Eye (tissue), 1 donor: ENCODE measurements around the gene ADARB2.

Source experiments
- DNase-seq: peaks from one replicate; pipeline ENCODE4 v3.0.0-alpha.2; 2015

The ADARB2 gene

GRCh38 chr10:1156616-1156886 lies 580.8 kb downstream of the ADARB2 start:
- DNase-seq = no peak

DNA sequence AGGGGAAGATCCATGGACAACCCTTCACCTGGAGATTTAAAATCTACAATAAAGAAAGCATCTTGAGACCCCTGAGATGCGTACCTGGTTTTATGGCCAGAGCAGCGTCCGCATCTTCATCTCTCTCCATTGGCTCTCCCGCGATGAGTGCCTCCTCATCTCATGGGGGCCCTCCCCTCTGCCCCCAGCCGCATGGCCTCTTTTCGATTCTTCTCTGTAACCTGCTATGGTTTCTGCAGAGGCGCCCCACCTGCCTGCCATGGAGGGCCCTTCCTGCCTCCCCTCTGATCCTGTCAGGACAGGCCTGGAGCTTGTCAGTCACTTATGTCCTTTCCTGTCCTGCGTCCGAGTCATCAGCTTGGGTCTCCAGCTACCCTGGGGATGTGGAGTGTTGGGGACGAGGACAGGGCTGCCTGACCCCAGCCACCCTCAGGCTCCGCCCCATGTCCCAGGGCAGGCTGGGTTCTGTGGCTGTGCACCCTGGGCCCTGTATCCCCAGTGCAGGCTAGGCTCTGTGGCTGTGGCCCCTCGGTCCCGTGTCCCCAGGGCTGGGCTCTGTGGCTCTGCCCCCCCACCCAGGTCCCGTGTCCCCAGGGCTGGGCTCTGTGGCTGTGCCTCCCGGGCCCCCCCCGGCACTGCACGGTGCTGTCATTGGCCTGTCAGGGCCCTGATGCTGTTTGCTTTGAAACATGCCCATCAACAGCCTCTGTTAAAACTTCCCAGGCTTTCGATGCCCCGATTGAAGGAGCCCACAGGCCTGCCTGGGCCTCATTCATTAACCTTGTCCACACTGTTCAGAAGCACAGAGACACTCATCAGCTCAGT lies 581.3 kb downstream of the ADARB2 start:
- no peak for DNase-seq

DNA sequence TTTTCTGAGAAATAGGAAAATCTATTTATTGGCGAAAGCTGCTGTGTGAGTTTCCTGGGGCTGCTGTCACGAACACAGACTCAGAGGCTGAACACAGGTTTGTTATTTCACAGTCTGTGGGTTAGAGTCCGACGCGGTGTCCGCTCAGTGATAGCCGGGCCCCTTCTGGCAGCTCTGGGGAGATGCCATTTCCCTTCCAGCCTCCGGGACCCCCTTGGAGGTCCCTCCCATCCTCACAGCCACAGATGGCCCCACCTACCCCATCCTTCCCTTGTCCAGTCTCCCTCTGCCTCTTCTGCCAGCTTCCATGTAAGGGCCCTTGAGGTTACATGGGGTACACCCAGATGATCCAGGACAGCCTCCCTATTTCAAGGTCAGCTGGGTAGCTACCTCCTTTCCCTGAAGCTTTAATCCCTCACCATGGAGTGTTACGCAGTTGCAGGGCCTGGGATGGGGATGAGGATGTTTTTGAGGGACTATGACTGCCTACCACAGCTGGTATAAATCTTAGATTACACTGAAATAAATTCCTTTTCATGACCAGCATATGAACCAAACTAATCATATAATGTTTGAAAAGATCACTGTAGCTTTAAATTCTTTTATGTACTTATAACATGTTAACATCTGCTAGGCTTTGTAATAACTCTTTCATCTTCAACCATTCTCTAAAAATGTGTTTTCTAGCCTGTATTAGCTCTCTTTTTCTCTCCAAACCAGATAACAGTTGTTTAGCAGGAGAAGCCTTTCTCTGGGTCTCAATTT lies 582.6 kb downstream of the ADARB2 start:
- DNase-seq = peak; percentile 7

DNA sequence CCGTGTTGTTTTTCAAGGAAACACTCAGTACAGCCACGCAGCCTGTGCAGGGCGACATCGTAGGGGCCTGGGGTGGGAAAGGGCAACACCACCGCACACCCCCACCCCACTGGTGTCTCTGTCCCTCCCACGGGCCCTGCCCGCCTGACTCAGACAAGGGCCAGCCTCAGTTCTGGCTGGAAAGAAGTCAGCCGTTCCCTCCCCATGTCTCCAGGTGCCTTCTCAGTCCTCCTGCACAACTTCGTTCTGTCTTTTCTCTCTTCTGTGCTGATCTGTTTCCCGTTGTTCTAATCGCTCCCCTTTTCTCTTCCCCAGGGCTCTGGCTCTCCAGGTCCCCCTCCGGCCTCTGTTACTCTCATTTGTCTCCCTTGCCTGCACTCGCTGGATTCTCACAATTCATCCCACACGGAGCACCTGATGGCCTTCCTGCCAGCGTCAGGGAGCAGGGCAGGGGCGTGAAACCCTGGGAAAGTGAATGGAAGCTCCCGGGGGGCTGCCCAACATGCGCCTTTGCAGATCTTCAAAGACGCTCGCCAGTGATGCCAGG lies 583.4 kb downstream of the ADARB2 start:
- no peak for DNase-seq

GRCh38 chr10:1153251-1153763 lies 584.0 kb downstream of the ADARB2 start:
- DNase-seq = no peak

- no peak for DNase-seq
These were observed 584.7 kb downstream of the ADARB2 start for GRCh38 chr10:1152386-1153250.

- DNase-seq = no peak
These were observed 586.0 kb downstream of the ADARB2 start for GRCh38 chr10:1151076-1152033.

GRCh38 chr10:1150638-1150955 lies 586.7 kb downstream of the ADARB2 start:
- no peak for DNase-seq

DNA sequence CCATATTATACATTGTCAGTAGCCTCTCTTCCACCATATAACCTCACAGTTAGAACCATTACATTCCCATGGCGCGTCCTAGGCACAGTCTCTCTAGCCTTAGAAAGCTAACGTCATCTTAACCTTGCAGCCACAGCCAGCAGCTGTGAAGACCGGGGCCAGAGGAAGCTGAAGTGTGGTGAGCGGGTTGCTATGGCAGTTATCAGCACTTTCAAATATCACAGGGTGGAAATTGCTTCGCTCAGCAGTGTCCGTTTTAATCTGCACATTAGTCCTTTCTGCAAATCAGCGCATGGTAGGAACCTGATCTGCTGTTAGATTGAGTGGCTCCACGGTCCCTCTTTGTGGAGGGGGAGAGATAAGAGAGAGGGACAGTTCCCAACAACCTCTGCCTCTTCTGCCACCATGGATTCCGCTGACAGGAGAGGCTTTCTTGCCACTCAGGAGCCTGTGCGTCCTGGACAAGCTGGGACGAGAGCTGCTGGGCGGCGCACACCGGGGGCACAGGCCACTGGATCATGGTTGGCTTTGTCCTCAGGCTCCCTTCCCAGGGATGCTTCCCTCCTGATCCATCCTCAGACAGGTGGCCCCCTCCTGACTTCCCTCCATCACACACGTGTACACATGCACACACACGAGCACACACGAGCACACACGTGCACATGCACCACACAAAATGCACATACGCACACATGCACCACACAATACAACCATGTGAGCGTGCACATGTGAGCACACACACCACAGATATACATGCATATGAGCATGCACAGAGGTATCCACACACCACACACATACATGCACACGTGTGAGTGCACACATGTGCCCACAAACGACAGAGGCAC lies 587.3 kb downstream of the ADARB2 start:
- DNase-seq = no peak

- no peak for DNase-seq
These were observed 588.3 kb downstream of the ADARB2 start for GRCh38 chr10:1148855-1149605.

DNA sequence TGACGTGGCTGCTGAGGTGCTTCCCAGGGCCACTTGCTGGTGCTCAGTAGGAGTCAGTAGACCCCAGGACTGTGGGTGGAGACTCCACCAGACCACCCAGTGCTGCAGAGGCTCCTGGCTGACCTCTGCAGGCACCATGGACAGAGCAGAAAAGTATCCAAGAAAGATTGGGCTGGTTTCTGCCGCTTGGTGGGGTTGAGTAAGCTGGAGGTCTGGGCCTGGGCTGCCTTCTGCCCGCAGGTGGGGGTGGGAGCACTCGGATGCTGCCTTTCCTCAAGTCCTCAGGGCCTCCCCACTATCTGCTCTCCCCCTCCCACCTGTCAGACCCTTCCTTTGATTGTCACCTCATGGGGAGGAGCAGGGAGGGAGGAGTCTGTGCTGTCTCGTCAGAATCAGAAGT lies 589.5 kb downstream of the ADARB2 start:
- DNase-seq = no peak

DNA sequence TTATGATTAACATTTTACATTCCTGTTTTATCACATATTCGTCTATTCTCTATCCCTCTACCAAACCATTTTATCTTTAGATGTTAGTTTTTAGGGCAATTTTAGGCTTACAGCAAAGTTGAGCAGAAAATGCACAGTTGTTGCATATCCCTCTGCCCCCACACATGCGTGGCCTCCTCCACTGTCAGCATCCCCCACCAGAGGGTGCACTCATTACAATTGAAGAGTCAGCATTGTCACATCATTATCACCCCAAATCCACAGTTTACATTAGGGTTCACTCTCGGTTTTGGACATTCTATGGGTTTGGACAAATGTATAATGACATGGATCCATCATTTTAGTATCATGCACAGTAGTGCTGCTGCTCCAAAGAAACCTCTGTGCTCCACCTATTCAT lies 594.7 kb downstream of the ADARB2 start:
- DNase-seq = no peak

DNA sequence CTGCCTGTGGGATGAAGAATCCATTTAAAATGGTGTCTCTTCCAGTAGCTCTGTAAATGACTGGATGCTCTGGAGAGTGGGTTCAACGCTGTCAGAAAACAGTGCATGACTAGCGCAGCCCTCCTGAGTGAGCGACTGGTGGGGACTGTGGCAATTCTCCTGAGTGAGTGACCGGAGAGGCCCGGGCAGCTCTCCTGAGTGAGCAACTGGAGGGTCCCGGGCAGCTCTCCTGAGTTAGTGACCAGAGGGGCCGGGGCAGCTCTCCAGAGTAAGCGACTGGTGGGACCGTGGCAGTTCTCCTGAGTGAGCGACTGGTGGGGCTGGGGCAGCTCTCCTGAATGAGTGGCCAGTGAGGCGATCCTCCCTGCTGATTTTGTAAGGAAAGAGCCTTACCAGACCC lies 595.6 kb downstream of the ADARB2 start:
- no peak for DNase-seq

DNA sequence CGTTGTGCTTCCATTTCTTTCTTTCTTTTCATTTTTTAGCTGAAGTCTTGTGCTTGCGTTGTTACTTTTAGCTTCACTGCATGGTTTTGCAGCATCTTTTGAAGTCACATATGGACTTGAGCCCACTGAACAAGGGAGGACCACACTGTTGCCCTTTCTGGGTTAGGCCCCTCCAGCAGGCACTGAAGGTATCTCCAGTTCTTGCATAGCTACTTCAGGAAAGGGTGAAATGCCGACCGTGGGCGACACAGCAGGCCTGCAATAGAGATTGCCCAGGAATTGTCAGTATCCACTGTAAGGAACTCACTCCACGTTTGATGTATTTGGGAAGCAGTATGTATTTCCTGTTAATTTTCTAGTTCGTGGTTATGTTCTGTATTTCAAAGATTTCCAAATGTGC lies 596.1 kb downstream of the ADARB2 start:
- DNase-seq = no peak

GRCh38 chr10:1138529-1138928 lies 598.8 kb downstream of the ADARB2 start:
- DNase-seq = no peak

DNA sequence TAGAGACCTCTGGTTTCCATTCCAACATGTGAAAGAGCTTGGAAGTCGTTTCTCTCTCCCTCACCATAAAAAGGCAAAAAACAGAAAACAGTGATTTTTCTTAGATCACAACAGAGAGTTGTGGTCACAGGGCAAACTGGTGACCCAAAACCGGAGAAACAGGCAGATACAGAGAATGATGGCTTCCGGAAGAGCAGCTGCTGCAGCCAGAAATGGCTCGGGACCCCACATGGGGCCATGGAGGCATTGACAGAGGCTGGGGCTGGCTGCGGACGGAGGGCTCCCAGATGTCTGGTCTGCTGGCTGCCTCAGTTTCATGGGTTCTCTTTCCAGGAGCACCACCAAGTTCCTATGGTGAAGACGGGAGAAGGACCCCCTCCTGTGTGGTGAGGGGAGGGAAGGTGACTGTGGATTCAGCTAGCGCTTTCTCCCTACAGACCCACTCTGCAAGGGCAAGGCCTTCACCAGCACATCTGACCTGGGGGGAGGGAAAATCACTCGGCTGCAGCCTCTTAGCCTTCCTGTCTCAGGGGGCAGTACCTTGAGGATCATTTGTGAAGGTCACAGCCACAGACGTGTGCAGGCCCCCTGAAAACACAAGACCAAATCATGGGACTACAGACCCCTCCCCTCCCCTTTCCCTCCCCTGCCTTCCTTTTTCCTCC lies 599.7 kb downstream of the ADARB2 start:
- no peak for DNase-seq

DNA sequence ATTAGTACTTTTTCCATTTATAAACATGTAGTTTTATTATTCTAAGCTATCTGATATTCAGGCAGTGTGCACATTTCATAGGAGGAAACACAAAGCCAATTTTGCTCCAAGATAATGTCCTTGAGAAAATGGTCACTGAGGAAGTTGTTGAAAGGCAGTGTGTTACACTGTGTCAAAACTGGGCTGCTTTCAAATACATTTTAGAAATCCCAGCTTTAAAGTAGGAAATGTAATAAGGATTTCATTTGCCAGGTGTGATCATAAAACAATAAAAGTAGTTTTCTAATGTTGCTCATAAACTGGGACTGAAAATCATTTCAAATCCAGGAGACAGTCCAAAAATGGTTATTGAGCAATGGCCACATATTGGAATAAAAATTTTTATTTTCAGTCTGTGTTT lies 601.1 kb downstream of the ADARB2 start:
- no peak for DNase-seq

DNA sequence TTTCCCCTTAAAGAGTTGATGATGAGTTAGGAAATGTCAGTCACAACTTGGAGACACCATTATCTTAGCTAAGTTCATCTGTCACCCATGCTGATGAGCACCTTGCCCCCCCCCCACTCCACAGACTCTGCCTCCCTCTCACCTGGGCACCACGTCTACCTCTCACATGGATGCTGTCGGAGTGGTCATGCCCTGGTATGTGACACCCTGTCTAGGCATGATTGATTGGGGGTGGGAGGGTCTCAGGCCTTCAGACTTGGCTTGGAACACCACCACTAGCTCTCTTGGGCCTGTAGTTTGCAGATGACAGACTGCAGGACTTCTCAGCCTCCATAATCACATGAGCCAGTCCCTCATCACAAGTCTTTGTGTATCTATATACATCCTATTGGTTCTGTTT lies 603.2 kb downstream of the ADARB2 start:
- DNase-seq = no peak

GRCh38 chr10:1133495-1134045 lies 603.8 kb downstream of the ADARB2 start:
- DNase-seq = no peak
